OCI-LY3 (cell line): Measurements from ENCODE around the gene TADA3.

ENCODE experiments used
- H2AFZ ChIP-seq: fragments of 200-600, 300-600 bp; shearing (Covaris generic); 2 replicates; pipeline ENCODE4 v1.6.0; 2014; ENCODE audit warnings: antibody characterized with exemption, low read depth, low read length
- H3K27ac ChIP-seq: fragments of 200-600, 300-600 bp; sonication (generic); 2 replicates; pipeline ENCODE4 v1.5.1; 2014; ENCODE audit warnings: mild to moderate bottlenecking, low read length, moderate library complexity, mixed read lengths
- H3K27me3 ChIP-seq: fragments of 200-600, 300-600 bp; sonication (generic); 2 replicates; pipeline ENCODE4 v1.6.1; 2014; ENCODE audit warnings: low read depth, low read length, mixed read lengths
- H3K36me3 ChIP-seq: fragments of 200-600, 300-600 bp; sonication (generic); replicated peaks from 2 replicates; pipeline ENCODE3; 2014; ENCODE audit warnings: low read depth, low read length, mixed read lengths
- H3K4me1 ChIP-seq: fragments of 300-600, 200-600 bp; sonication (generic); 2 replicates; pipeline ENCODE4 v1.6.1; 2014; ENCODE audit warnings: low read length, mixed read lengths
- H3K4me2 ChIP-seq: fragments of 200-600, 300-600 bp; sonication (generic); 2 replicates; pipeline ENCODE4 v1.6.1; 2014; ENCODE audit warnings: low read length, mixed read lengths
- H3K4me3 ChIP-seq: fragments of 300-600, 200-600 bp; sonication (generic); 2 replicates; pipeline ENCODE4 v1.5.1; 2014; ENCODE audit warnings: antibody characterized with exemption, mild to moderate bottlenecking, low read length, moderate library complexity
- H3K79me2 ChIP-seq: fragments of 300-600, 200-600 bp; shearing (Covaris generic); 2 replicates; pipeline ENCODE4 v1.6.1; 2014; ENCODE audit warnings: mild to moderate bottlenecking, low read length, mixed read lengths
- H3K9ac ChIP-seq: fragments of 300-600, 200-600 bp; shearing (Covaris generic); 2 replicates; pipeline ENCODE4 v1.6.0; 2014; ENCODE audit warnings: mild to moderate bottlenecking, low read length, moderate library complexity
- H3K9me3 ChIP-seq: fragments of 200-600, 300-600 bp; shearing (Covaris generic); 2 replicates; pipeline ENCODE4 v1.6.1; 2014; ENCODE audit warnings: low read length, mixed read lengths; ENCODE audit not compliant: insufficient read depth
- H4K20me1 ChIP-seq: fragments of 200-600, 300-600 bp; sonication (generic); 2 replicates; pipeline ENCODE4 v1.6.1; 2016; ENCODE audit warnings: low read length, mixed read lengths; ENCODE audit not compliant: insufficient read depth
- EZH2phosphoT487 ChIP-seq: fragments of 200-600 bp; shearing (Covaris generic); IDR thresholded peaks from 2 replicates; pipeline ENCODE4 v1.6.1; 2018; ENCODE audit warnings: antibody characterized with exemption, mixed run types, low read depth
- TF ChIP-seq, protein P1 (sequence below): fragments of 200-600, 300-600 bp; sonication (generic); IDR thresholded peaks from 2 replicates; pipeline ENCODE4 v1.5.1; 2014; ENCODE audit warnings: antibody characterized with exemption, low read length, low read depth

TADA3 gene

DNA sequence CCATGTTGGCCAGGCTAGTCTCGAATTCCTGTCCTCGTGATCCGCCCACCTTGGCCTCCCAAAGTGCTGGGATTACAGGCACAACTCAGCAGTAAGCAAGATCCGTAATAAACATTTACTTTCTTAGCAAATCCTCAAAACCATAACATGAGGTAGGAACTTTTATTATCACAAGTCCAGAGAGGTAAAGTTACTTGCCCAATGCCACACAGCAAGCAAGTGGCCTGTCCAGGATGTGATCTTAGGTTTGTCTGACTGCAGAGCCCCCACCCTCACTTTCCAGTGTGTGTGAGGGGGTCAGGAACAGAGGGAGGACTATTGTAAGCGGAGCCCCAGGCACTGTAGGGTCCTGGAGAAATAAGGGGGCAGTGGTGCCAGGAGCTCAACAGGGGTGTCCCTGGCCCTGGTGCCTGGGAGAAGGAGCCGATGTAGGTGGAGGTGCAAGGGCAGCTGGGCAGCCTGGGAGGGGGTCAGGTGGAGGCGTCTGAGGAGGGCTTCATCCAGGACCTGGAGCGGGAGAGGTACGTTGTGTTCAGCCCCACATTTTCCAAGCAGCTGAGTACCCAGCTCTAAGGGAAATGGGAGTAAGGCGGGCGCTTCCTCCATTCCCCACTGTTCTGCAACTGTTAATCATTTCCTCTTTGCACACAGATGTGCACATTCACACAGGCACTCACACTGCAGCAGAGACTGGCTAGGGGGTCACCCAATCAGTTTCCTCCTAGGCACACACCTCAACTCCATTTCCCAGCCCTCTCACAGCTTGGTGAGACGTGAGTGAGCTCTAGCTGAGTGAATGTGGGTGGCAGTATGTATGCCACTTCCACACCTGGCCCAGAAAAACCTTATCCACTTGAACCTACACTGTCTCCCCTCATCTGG is 45.7 kb upstream of the TADA3 start:
- no peaks in the 10 kb centered on the region for H3K27me3 ChIP-seq
- no peak for TF ChIP-seq EZH2phosphoT487
- TF ChIP-seq, protein P1, sequence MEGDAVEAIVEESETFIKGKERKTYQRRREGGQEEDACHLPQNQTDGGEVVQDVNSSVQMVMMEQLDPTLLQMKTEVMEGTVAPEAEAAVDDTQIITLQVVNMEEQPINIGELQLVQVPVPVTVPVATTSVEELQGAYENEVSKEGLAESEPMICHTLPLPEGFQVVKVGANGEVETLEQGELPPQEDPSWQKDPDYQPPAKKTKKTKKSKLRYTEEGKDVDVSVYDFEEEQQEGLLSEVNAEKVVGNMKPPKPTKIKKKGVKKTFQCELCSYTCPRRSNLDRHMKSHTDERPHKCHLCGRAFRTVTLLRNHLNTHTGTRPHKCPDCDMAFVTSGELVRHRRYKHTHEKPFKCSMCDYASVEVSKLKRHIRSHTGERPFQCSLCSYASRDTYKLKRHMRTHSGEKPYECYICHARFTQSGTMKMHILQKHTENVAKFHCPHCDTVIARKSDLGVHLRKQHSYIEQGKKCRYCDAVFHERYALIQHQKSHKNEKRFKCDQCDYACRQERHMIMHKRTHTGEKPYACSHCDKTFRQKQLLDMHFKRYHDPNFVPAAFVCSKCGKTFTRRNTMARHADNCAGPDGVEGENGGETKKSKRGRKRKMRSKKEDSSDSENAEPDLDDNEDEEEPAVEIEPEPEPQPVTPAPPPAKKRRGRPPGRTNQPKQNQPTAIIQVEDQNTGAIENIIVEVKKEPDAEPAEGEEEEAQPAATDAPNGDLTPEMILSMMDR: no peak
- no peaks in the 10 kb centered on the region for H3K9me3 ChIP-seq
- H3K36me3 ChIP-seq: peaks cover 33% of the 10 kb centered on the region
- peaks cover 8% of the 10 kb centered on the region for H3K79me2 ChIP-seq
- no peak overlapping the region for H3K4me2 ChIP-seq
- H4K20me1 ChIP-seq: no peaks in the 10 kb centered on the region
- H2AFZ ChIP-seq: no peak overlapping the region
- no peak overlapping the region for H3K9ac ChIP-seq
- H3K4me1 ChIP-seq: peaks cover 7% of the 10 kb centered on the region
- no peak overlapping the region for H3K4me3 ChIP-seq
- no peak overlapping the region for H3K27ac ChIP-seq

DNA sequence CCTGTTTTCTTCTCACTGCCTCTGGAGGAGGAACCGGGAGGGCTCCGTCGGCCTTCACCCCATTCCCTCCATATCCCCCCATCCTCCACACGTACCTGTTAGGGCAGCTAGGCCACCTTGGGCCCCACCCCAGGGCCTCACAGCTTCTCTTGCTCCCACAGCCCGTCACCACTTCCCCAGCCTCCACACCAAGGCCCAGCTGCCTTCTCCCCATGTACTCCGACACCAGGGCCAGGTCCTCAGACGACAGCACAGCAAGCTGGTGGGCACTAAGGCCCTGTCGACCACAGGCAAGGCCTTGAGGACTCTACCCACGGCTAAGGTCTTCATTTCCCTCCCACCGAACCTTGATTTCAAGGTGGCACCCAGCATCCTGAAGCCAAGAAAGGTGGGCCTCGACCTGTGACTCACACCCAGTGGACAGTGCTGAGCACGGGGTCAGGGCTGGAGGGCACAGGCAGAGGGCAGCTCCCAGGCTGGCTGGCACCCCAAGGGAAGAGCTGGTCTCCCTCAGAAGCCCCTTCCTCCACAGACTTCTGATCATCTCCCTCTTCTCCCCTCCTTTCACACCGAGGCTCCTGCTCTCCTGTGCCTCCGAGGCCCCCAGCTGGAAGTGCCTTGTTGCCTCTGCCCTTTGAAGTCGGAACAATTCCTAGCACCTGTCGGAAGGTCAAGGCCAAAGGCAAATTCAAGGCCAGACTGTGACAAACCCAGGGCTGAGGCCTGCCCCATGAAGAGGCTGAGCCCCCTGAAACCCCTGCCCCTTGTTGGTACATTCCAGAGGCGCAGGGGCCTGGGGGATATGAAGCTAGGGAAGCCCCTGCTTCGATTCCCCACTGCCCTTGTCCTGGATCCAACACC is 42.5 kb upstream of the TADA3 start:
- H3K4me2 ChIP-seq: no peak overlapping the region
- no peak overlapping the region for H3K27ac ChIP-seq
- H3K27me3 ChIP-seq: no peaks in the 10 kb centered on the region
- H3K36me3 ChIP-seq: peaks cover 20% of the 10 kb centered on the region
- no peaks in the 10 kb centered on the region for H3K4me1 ChIP-seq
- no peaks in the 10 kb centered on the region for H3K79me2 ChIP-seq
- H3K9me3 ChIP-seq: no peaks in the 10 kb centered on the region
- no peak overlapping the region for H3K9ac ChIP-seq
- H4K20me1 ChIP-seq: no peaks in the 10 kb centered on the region
- H3K4me3 ChIP-seq: no peak overlapping the region
- TF ChIP-seq, protein P1: no peak
- no peak for TF ChIP-seq EZH2phosphoT487
- H2AFZ ChIP-seq: no peak overlapping the region

DNA sequence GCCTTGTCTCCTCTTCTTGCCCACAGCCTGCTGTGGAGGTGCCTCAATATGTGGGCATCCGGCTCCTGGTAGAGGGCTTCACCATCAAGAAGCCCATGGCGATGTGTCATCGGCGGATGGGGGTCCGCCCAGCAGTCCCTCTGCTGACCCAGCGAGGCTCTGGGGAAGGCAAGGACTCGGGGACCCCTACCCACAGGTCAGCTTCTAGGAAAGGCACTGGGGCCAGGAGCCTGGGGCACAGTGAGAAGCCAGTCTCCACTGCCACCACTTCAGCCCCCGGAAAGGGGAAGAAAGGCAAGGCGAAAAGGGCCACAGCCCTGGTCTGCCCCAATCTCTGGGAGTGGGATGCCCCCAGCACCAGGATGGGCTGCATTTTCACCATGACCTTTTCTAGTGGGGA is 40.8 kb upstream of the TADA3 start:
- no peak for TF ChIP-seq EZH2phosphoT487
- TF ChIP-seq, protein P1: no peak
- H3K4me2 ChIP-seq: no peak overlapping the region
- H4K20me1 ChIP-seq: no peaks in the 10 kb centered on the region
- no peak overlapping the region for H3K9ac ChIP-seq
- no peak overlapping the region for H3K27ac ChIP-seq
- H2AFZ ChIP-seq: no peak overlapping the region
- H3K9me3 ChIP-seq: no peaks in the 10 kb centered on the region
- no peaks in the 10 kb centered on the region for H3K27me3 ChIP-seq
- H3K4me1 ChIP-seq: no peaks in the 10 kb centered on the region
- peaks cover 18% of the 10 kb centered on the region for H3K36me3 ChIP-seq
- no peaks in the 10 kb centered on the region for H3K79me2 ChIP-seq
- no peak overlapping the region for H3K4me3 ChIP-seq

DNA sequence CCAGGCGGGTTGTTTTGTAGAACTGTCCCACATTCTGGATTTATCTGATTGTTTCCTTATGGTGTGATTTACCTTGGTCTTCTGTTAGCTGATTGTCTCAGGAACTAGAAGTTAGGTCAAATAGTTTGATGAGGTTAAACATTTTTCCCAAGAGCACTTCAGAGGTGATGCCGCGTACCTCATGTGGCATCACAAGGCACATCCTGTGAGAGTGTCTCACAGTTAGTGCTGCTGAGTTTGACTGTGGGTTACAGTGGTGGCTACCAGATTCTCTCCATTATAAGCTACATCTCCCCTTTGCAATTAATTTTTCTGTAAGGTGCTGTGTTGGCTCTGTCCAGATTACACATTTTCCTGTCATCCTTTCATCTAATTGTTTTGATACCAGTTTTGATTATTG is 39.0 kb upstream of the TADA3 start:
- Histone ChIP-seq H3K36me3 (peaks cover 17% of the 10 kb centered on the region), H3K9ac (no peak overlapping the region), H3K27ac (no peak overlapping the region), H3K27me3 (no peaks in the 10 kb centered on the region), H4K20me1 (no peaks in the 10 kb centered on the region), H3K4me3 (no peak overlapping the region), H3K4me2 (no peak overlapping the region), H3K79me2 (no peaks in the 10 kb centered on the region), H2AFZ (no peak overlapping the region), H3K4me1 (no peaks in the 10 kb centered on the region), H3K9me3 (no peaks in the 10 kb centered on the region)
- TF ChIP-seq, protein P1: no peak
- TF ChIP-seq EZH2phosphoT487: no peak
